WTC11 (cell line): ENCODE measurements around the gene NELL2. TPM values are rescaled to one million over a fixed set of nuclear protein-coding genes. Genes with fewer than 3 reads are reported as not detected.

Experiments used
- ATAC-seq: fragments of 200-7000 bp; cut with Tn5 transposase; 2 replicates; pipeline ENCODE4 v1.10.0; 2021; ENCODE audit warnings: mild to moderate bottlenecking, moderate library complexity
- CTCF ChIA-PET: fragments of 300-600 bp; sonication (Branson Sonifier 250); formaldehyde crosslinking; loops from one replicate; lab custom pipeline; 2021; ENCODE audit warnings: antibody characterized with exemption; lab: Charles Lee
- POLR2A ChIA-PET: fragments of 350-600 bp; sonication (Branson Sonifier 250); formaldehyde crosslinking; loops from one replicate; lab custom pipeline; 2021; ENCODE audit warnings: antibody characterized with exemption; lab: Charles Lee
- DNase-seq: peaks from one replicate; pipeline ENCODE4 v3.0.0; 2021; ENCODE audit warnings: low spot score
- H3K27ac Mint-ChIP-seq: 2 replicates; pipeline ENCODE4 v1.8.0; 2021; ENCODE audit warnings: mixed read lengths
- H3K27me3 Mint-ChIP-seq: 2 replicates; pipeline ENCODE4 v1.8.0; 2021; ENCODE audit warnings: low read depth, mild to moderate bottlenecking, moderate library complexity, mixed read lengths
- H3K36me3 Mint-ChIP-seq: 2 replicates; pipeline ENCODE4 v1.8.0; 2021; ENCODE audit warnings: mixed read lengths
- H3K4me1 Mint-ChIP-seq: 2 replicates; pipeline ENCODE4 v1.8.0; 2022; ENCODE audit warnings: mixed read lengths
- H3K4me3 Mint-ChIP-seq: 2 replicates; pipeline ENCODE4 v1.8.0; 2021; ENCODE audit warnings: mild to moderate bottlenecking, moderate library complexity, mixed read lengths
- H3K9me3 Mint-ChIP-seq: 2 replicates; pipeline ENCODE4 v1.8.0; 2021; ENCODE audit warnings: mixed read lengths
- AR ChIP-seq: fragments of 250-450 bp; sonication (Bioruptor Pico); IDR thresholded peaks from 2 replicates; pipeline ENCODE4 v1.9.0; 2021; ENCODE audit warnings: mild to moderate bottlenecking
- CDX4 ChIP-seq: fragments of 250-450 bp; sonication (Bioruptor Pico); IDR thresholded peaks from 2 replicates; pipeline ENCODE4 v1.9.0; 2021; ENCODE audit warnings: moderate library complexity, mild to moderate bottlenecking, inconsistent platforms, borderline replicate concordance
- E2F5 ChIP-seq: sonication (generic); formaldehyde crosslinking; IDR thresholded peaks from 2 replicates; pipeline ENCODE4 v1.8.1; 2022; ENCODE audit warnings: mild to moderate bottlenecking, moderate library complexity, missing genetic modification reagents
- EMX1 ChIP-seq: fragments of 250-450 bp; sonication (Bioruptor Pico); IDR thresholded peaks from 2 replicates; pipeline ENCODE4 v1.8.0; 2021; ENCODE audit warnings: mild to moderate bottlenecking
- FOXJ3 ChIP-seq: sonication (generic); formaldehyde crosslinking; IDR thresholded peaks from 2 replicates; pipeline ENCODE4 v1.9.0; 2021; ENCODE audit warnings: missing genetic modification reagents, mild to moderate bottlenecking, borderline replicate concordance
- JAZF1 ChIP-seq: fragments of 250-450 bp; sonication (Bioruptor Pico); IDR thresholded peaks from 2 replicates; pipeline ENCODE4 v1.9.0; 2021; ENCODE audit warnings: moderate library complexity, mild to moderate bottlenecking, inconsistent platforms
- NFATC4 ChIP-seq: fragments of 250-450 bp; sonication (Bioruptor Pico); IDR thresholded peaks from 2 replicates; pipeline ENCODE4 v1.9.0; 2021; ENCODE audit warnings: mild to moderate bottlenecking
- NR2C2 ChIP-seq: sonication (generic); formaldehyde crosslinking; IDR thresholded peaks from 2 replicates; pipeline ENCODE4 v1.8.0; 2022; ENCODE audit warnings: mild to moderate bottlenecking, missing genetic modification reagents
- NR3C1 ChIP-seq: sonication (generic); formaldehyde crosslinking; conservative IDR thresholded peaks from 2 replicates; pipeline ENCODE4 v1.8.1; 2023; ENCODE audit warnings: low read depth, mild to moderate bottlenecking, missing genetic modification reagents
- SMAD4 ChIP-seq: sonication (generic); formaldehyde crosslinking; IDR thresholded peaks from 2 replicates; pipeline ENCODE4 v1.8.0; 2022; ENCODE audit warnings: mild to moderate bottlenecking, missing genetic modification reagents
- ZNF263 ChIP-seq: sonication (generic); formaldehyde crosslinking; IDR thresholded peaks from 2 replicates; pipeline ENCODE4 v1.8.1; 2022; ENCODE audit warnings: low read depth, mild to moderate bottlenecking, moderate library complexity, missing genetic modification reagents
- ZNF281 ChIP-seq: sonication (generic); formaldehyde crosslinking; IDR thresholded peaks from 2 replicates; pipeline ENCODE4 v1.8.0; 2023; ENCODE audit warnings: mild to moderate bottlenecking, missing genetic modification reagents
- total RNA-seq: library from RNA; stranded (reverse); gene quantifications from 3 replicates; pipeline ENCODE4 v1.2.3, GENCODE V29; 2021

The NELL2 gene
- total RNA-seq, 1 experiment from 2014 or later = 37.4 TPM

GRCh38 chr12:44653861-44654527 lies 222.1 kb downstream of the NELL2 start (continued):
- TF ChIP-seq AR (no peak), EMX1 (no peak), ZNF281 (CRISPR knock-in tag) (no peak)
- TF ChIP-seq, all 79 proteins: peak for 0

GRCh38 chr12:44649693-44650092 lies 226.4 kb downstream of the NELL2 start:
- ChIA-PET POLR2A (no interaction called here), CTCF (no interaction called here)
- no peaks in the 10 kb centered on the region for H3K9me3 Mint-ChIP-seq
- no peak overlapping the region for H3K4me3 Mint-ChIP-seq
- ATAC-seq (no peak), DNase-seq (no peak)
- no peak for TF ChIP-seq SMAD4
- no peak for TF ChIP-seq ZNF263
- H3K36me3 Mint-ChIP-seq = no peaks in the 10 kb centered on the region
- H3K27ac Mint-ChIP-seq = no peak overlapping the region
- H3K27me3 Mint-ChIP-seq = no peaks in the 10 kb centered on the region
- peaks cover 32% of the 10 kb centered on the region for H3K4me1 Mint-ChIP-seq

GRCh38 chr12:44647917-44648690 lies 228.0 kb downstream of the NELL2 start:
- Mint-ChIP-seq H3K9me3 (no peaks in the 10 kb centered on the region), H3K4me3 (no peak overlapping the region), H3K27ac (peak overlapping the region; percentile 5), H3K27me3 (no peaks in the 10 kb centered on the region), H3K4me1 (peaks cover 22% of the 10 kb centered on the region), H3K36me3 (no peaks in the 10 kb centered on the region)
- TF ChIP-seq NR2C2 (no peak), CDX4 (CRISPR knock-in tag) (no peak), NFATC4 (CRISPR knock-in tag) (no peak), FOXJ3 (CRISPR knock-in tag) (no peak), JAZF1 (no peak), NR3C1 (CRISPR knock-in tag) (no peak), E2F5 (CRISPR knock-in tag) (no peak)
- POLR2A ChIA-PET = no interaction called here
- DNase-seq = no peak
- CTCF ChIA-PET = interaction anchor here (1.0 to 1.2 kb wide), 3 partner anchors 127 to 269 kb away, joined by 3 to 4 read pairs (median 3); no protein-coding TSS in a partner anchor
- peak; percentile 92 for ATAC-seq
